HepG2 (cell line): ENCODE data around the gene C2. TPM values are rescaled to one million over a fixed set of nuclear protein-coding genes. Genes with fewer than 3 reads are reported as not detected.

Experiments
- CCDC6 ChIP-seq: sonication (generic); formaldehyde crosslinking; IDR thresholded peaks from 2 replicates; pipeline ENCODE4 v1.8.1; 2022; ENCODE audit warnings: mild to moderate bottlenecking, missing genetic modification reagents, moderate library complexity
- E2F1 ChIP-seq: sonication (generic); formaldehyde crosslinking; IDR thresholded peaks from 2 replicates; pipeline ENCODE4 v1.5.0; 2020; ENCODE audit warnings: missing genetic modification reagents
- NFE2 ChIP-seq: sonication (generic); formaldehyde crosslinking; IDR thresholded peaks from 2 replicates; pipeline ENCODE4 v1.4.0; 2020; ENCODE audit warnings: missing genetic modification reagents
- NFIB ChIP-seq: sonication (generic); formaldehyde crosslinking; IDR thresholded peaks from 2 replicates; pipeline ENCODE4 v1.9.0; 2021; ENCODE audit warnings: missing genetic modification reagents, mild to moderate bottlenecking, borderline replicate concordance
- NR0B2 ChIP-seq: sonication (generic); formaldehyde crosslinking; IDR thresholded peaks from 2 replicates; pipeline ENCODE4 v1.4.0; 2020; ENCODE audit warnings: mild to moderate bottlenecking, missing genetic modification reagents
- PRPF4 ChIP-seq: fragments of 200-400 bp; formaldehyde crosslinking; IDR thresholded peaks from 2 replicates; pipeline ENCODE4 v1.6.1; 2016; ENCODE audit warnings: low read length, low read depth; ENCODE audit not compliant: poor library complexity, severe bottlenecking
- TFDP2 ChIP-seq: sonication (generic); formaldehyde crosslinking; IDR thresholded peaks from 2 replicates; pipeline ENCODE4 v1.4.0; 2020; ENCODE audit warnings: missing genetic modification reagents
- ZMYM4 ChIP-seq: sonication (generic); formaldehyde crosslinking; IDR thresholded peaks from 2 replicates; pipeline ENCODE4 v1.8.1; 2023; ENCODE audit warnings: mild to moderate bottlenecking, missing genetic modification reagents
- ZNF142 ChIP-seq: sonication (generic); formaldehyde crosslinking; IDR thresholded peaks from 2 replicates; pipeline ENCODE4 v1.4.0; 2020; ENCODE audit warnings: missing genetic modification reagents
- ZNF639 ChIP-seq: conservative IDR thresholded peaks from 2 replicates; pipeline ENCODE4 v1.6.1; 2018; ENCODE audit warnings: missing genetic modification reagents
- ZNF646 ChIP-seq: sonication (generic); formaldehyde crosslinking; IDR thresholded peaks from 2 replicates; pipeline ENCODE4 v1.9.0; 2021; ENCODE audit warnings: mild to moderate bottlenecking, missing genetic modification reagents
- polyA plus RNA-seq, 8 experiments: library from polyadenylated mRNA; depleted of rRNA in 3 of 8; stranded (reverse) in 7 of 8; unstranded in 1 of 8; fragments of >200 nt; fragmentation: Illumina TruSeq in 4 of 8; extraction: Trizol in 4 of 8; gene quantifications; 2 replicates each; pipeline versions ENCODE4 v1.2.1 to v1.2.3, GENCODE V29; 2011 to 2016; ENCODE audit warnings: low read depth in 4 of 8, missing spikeins in 1 of 8, mixed read lengths in 1 of 8; ENCODE audit not compliant: insufficient read depth in 1 of 8
- total RNA-seq, 5 experiments: library from RNA; depleted of rRNA; stranded (reverse); fragments of >200 nt; fragmentation: Illumina TruSeq; extraction: Trizol; gene quantifications; 2 replicates each; pipeline ENCODE4 v1.2.3, GENCODE V29; 2016; ENCODE audit warnings: low read depth in 1 of 5

Gene C2
- total and polyA plus RNA-seq, 2 of the 13 experiments (the other 11 are each of a cell fraction or from before 2014, with no cell fraction given) = 165 to 307 TPM

GRCh38 chr6:31907158-31907813 is 20.2 kb upstream of the C2 start (continued):
- no peak for TF ChIP-seq ZNF646 (CRISPR knock-in tag)
- TF ChIP-seq PRPF4 = no peak
- TF ChIP-seq ZNF142 (CRISPR knock-in tag) = no peak
- TF ChIP-seq NFIB (CRISPR knock-in tag) = no peak
- 0 out of 2 replicates have a peak, but pooled peaks have one; percentile 16 for TF ChIP-seq ZMYM4 (CRISPR knock-in tag)
- no peak for TF ChIP-seq NR0B2 (CRISPR knock-in tag)
- TF ChIP-seq ZNF639 = no peak
- no peak for TF ChIP-seq NFE2
- no peak for TF ChIP-seq E2F1 (CRISPR knock-in tag)
- no peak for TF ChIP-seq TFDP2
- no peak for TF ChIP-seq CCDC6 (CRISPR knock-in tag)
